HG03095 (cell line): Measurements from ENCODE around the gene CCDC183.
A peak's percentile ranks its signal among the peaks of the same experiment; 100 is the strongest.
"Not testable (repeated sequence)": the region's sequence is repeated elsewhere in the genome, so short reads cannot be mapped to it uniquely, and the experiment has no call there.

ENCODE experiments used
- ATAC-seq: cut with Tn5 transposase; IDR thresholded peaks from one replicate; pipeline ENCODE4 v1.9.1; 2021; ENCODE audit warnings: moderate library complexity; ENCODE audit not compliant: unreplicated experiment

Gene CCDC183

GRCh38 chr9:136784249-136784996 lies 11.7 kb upstream of the CCDC183 start:
- no peak for ATAC-seq

GRCh38 chr9:136784997-136785361 lies 11.2 kb upstream of the CCDC183 start:
- ATAC-seq, result no peak

- not testable (repeated sequence) for ATAC-seq
Observed at GRCh38 chr9:136785565-136786355, 10.4 kb upstream of the CCDC183 start.

GRCh38 chr9:136786451-136786850 lies 9.7 kb upstream of the CCDC183 start:
- no peak for ATAC-seq

GRCh38 chr9:136786983-136787382 lies 9.2 kb upstream of the CCDC183 start:
- not testable (repeated sequence) for ATAC-seq

GRCh38 chr9:136787690-136788400 lies 8.3 kb upstream of the CCDC183 start:
- ATAC-seq, result no peak

- not testable (repeated sequence) for ATAC-seq
Observed at GRCh38 chr9:136788644-136789522, 7.3 kb upstream of the CCDC183 start.

GRCh38 chr9:136789523-136789937 lies 6.6 kb upstream of the CCDC183 start:
- no peak for ATAC-seq

GRCh38 chr9:136790640-136791515 lies 5.3 kb upstream of the CCDC183 start, which contains the start of gene TMEM141:
Gene TMEM141, plus strand, starts transcription at chr9:136791344. Its CDS starts 27 bp downstream, at chr9:136791371.
- ATAC-seq, result peak; percentile 80

GRCh38 chr9:136791516-136792276 lies 4.4 kb upstream of the CCDC183 start:
- ATAC-seq, result no peak

GRCh38 chr9:136792321-136793085 lies 3.6 kb upstream of the CCDC183 start:
- ATAC-seq, result no peak

- no peak for ATAC-seq
Observed at GRCh38 chr9:136793086-136793946, 2.8 kb upstream of the CCDC183 start.

- ATAC-seq, result no peak
Observed at GRCh38 chr9:136794281-136794999, 1.7 kb upstream of the CCDC183 start.

- ATAC-seq, result no peak
Observed at GRCh38 chr9:136795000-136795348, 1.2 kb upstream of the CCDC183 start.

- ATAC-seq, result not testable (repeated sequence)
Observed at GRCh38 chr9:136796775-136797347, 723 bp downstream of the CCDC183 start.

GRCh38 chr9:136798708-136799078 lies 2.6 kb downstream of the CCDC183 start:
- ATAC-seq, result no peak
